ENCODE measurements around the gene GRK1. TPM values are rescaled to one million over a fixed set of nuclear protein-coding genes. Genes with fewer than 3 reads are reported as not detected.
"Not testable (repeated sequence)": the region's sequence is repeated elsewhere in the genome, so short reads cannot be mapped to it uniquely, and the experiment has no call there.

Gene GRK1
- total RNA-seq, 1 experiment from 2014 or later, result not detected

- no peak for DNase-seq (ENCODE audit: extremely low read depth, low read depth)
These were observed 84.5 kb downstream of the GRK1 start for GRCh38 chr13:113751491-113751890.

DNA sequence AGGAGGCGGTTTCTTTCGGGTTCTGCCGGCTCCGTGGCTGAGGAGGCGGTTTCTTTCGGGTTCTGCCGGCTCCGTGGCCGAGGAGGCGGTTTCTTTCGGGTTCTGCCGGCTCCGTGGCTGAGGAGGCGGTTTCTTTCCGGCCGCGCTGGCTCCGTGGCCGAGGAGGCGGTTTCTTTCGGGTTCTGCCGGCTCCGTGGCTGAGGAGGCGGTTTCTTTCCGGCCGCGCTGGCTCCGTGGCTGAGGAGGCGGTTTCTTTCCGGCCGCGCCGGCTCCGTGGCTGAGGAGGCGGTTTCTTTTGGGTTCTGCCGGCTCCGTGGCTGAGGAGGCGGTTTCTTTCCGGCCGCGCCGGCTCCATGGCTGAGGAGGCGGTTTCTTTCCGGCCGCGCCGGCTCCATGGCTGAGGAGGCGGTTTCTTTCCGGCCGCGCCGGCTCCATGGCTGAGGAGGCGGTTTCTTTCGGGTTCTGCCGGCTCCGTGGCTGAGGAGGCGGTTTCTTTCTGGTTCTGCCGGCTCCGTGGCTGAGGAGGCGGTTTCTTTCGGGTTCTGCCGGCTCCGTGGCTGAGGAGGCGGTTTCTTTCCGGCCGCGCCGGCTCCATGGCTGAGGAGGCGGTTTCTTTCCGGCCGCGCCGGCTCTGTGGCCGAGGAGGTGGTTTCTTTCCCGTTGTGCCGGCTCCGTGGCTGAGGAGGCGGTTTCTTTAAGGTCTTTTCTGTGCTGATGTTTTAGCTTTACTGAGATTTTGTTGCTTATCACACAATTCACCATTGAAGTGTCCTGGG lies 85.4 kb downstream of the GRK1 start:
- not testable (repeated sequence) for DNase-seq (ENCODE audit: extremely low read depth, low read depth)

DNA sequence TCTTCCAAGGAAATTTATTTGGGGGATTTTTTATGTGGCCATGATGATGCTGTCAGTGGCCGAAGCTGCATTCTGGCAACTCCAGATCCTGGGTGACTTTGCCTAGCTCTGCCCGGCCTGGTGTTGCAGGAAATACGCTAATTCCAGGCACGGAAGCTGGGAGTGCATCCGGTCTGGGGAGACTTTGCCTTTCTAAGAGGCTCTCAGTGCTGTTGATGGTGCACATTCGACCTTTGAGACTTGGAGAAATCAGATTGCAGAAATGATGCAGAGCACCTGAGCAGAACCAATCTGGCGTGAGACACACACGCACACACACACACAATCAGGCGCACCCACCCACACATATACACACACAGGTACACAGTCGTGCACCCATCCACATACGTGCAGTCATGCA lies 86.2 kb downstream of the GRK1 start:
- no peak for DNase-seq (ENCODE audit: extremely low read depth, low read depth)

- DNase-seq (ENCODE audit: extremely low read depth, low read depth), result no peak
These were observed 87.2 kb downstream of the GRK1 start for GRCh38 chr13:113754242-113754641.

- DNase-seq (ENCODE audit: extremely low read depth, low read depth), result no peak
These were observed 87.7 kb downstream of the GRK1 start for GRCh38 chr13:113754691-113755090.

- DNase-seq (ENCODE audit: extremely low read depth, low read depth), result peak; percentile 9
These were observed 89.5 kb downstream of the GRK1 start for GRCh38 chr13:113756441-113757097.

DNA sequence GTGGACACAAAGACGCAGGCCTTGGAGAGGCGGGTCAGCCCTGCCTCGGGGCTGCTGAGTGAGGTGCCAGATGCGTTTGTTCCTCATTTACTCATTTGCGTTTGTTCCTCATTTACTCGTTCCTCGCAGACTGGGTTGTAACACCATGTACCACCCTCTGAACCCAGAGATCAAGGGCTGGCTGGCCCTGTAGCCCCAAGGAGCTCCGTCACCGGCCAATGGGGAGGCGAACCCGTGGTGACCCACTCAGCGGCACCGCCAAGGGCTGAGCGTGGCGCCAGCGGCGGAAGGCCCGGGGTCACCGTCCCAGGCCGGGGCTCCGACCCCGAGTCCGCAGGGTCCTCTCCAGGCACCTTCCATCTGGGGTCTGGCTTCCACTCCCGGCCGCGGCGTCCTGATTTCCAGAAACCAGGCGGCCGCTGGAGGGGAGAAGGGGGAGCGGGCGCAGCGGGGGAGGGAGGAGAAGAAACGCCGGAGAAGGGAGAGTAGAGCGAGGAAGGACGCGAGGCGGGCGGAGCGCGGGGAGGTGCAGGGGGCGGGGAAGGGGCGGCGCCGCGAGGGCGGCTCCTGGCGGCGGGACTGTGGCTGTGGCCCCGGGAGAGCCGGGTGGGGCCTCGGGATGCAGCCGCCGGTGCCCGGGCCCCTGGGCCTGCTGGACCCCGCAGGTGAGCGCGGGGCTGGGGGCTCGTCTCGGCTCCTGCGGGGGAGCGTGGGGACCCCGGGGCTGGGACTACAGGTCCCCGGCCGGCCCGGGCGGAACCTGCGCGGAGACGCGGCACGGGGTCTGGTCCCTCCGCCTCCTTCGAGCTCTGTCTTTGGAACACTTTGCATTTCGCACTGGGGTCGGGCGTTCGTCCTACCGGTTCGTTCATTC lies 91.9 kb downstream of the GRK1 start, which contains the start of gene TMEM255B:
TMEM255B (plus strand) TSS at position 576 of the 874 bp plus-strand sequence; CDS start at position 620, 44 bp downstream.
- peak; percentile 51 for DNase-seq (ENCODE audit: extremely low read depth, low read depth)

GRCh38 chr13:113759525-113760137 lies 92.6 kb downstream of the GRK1 start:
- DNase-seq (ENCODE audit: extremely low read depth, low read depth), result no peak

- DNase-seq (ENCODE audit: extremely low read depth, low read depth), result no peak
These were observed 94.1 kb downstream of the GRK1 start for GRCh38 chr13:113761136-113761535.

DNA sequence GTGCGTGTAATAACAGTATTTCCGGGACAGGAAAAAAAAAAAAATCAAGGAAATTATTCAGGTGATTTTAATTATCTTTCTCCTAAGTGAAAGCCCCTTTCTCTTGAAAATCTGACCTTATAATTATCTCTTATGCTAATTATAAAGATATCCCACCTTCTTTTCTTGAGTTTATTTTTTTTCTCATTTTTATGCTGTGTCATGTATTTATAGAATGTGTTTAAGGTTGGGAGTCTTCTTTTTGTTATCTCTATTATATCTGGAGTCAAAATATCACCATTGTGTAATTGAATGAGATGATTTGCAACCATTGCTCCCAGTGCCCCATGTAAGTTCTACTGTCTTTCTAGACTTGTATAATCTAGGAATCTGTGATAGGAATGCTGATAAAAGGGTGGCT lies 95.1 kb downstream of the GRK1 start:
- no peak for DNase-seq (ENCODE audit: extremely low read depth, low read depth)

DNA sequence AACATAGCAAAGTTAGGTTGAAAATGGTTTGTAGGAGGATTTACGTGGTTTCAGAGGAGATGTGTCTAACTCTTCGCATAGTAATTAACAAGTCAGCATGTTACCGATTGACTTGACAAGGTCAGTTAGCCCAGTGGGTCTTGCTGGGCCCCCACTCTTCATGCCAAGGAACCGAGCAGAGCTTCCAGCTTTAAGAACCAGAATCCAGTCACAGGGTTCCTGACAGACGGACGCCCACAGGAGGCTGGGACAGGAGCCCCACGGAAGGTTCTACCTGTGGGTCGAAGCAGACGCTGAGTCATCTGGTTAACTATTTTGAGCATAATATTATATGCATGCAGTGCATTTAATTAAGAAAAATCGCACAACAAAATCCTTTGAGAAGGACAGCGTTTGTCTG lies 95.5 kb downstream of the GRK1 start:
- DNase-seq (ENCODE audit: extremely low read depth, low read depth), result no peak

DNA sequence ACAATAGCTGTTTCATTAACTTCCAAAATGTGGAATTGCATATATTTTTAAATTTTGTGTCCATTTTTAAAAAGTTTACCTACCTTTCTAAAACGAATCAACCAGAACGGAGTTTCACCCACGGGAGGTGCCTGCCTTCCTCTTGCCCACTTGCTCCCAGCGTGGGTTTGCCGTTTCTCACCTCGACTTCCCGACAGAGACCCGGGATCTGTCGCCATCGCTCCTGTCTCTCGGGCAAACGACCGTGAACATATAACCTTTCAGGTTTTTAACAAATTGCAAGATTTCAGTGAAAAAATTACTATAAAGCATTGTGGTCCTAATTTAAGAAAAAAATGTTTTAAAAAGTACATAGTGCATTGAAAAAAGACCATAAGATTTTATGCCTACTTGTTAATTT lies 96.2 kb downstream of the GRK1 start:
- no peak for DNase-seq (ENCODE audit: extremely low read depth, low read depth)

DNA sequence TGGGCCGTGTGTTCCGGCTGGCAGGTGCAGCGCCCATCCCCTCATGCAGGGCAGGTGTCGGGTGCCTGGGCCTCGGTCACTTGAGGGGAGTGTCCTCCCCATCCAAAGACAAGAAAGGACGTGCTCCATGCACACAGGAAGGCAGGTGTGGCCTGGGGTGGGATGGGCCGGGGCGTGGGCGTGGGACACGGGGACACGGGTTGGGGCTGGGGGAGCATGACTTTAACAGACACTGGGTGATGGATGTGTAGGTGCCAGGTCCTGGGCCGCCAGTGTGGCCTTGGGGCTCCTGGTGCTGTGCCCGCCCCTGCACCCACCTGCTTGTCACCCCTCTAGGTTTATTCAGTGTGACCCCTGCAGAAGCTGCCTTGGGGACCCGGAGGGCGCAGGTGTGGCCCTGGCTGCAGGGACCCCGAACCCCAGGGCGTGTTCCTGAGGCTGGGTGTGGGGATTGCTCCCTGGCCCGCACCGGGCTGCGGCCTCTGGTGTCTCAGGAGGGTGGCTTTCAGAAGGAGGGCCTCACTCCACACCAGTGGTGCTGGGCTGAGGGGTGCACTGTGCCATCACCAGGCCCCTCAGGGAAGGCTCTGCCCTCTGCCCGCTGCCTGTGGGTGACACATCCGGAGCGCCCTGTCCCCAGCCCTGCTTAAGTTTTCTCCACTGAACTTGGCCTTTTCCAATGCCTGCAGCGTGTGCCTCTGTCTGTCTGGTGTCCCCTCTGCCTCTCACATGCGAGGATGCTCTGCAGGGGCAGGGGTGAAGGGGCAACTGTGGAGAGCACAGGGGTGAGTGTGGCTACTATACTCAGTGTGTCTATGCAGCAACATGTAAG lies 97.2 kb downstream of the GRK1 start:
- no peak for DNase-seq (ENCODE audit: extremely low read depth, low read depth)

DNA sequence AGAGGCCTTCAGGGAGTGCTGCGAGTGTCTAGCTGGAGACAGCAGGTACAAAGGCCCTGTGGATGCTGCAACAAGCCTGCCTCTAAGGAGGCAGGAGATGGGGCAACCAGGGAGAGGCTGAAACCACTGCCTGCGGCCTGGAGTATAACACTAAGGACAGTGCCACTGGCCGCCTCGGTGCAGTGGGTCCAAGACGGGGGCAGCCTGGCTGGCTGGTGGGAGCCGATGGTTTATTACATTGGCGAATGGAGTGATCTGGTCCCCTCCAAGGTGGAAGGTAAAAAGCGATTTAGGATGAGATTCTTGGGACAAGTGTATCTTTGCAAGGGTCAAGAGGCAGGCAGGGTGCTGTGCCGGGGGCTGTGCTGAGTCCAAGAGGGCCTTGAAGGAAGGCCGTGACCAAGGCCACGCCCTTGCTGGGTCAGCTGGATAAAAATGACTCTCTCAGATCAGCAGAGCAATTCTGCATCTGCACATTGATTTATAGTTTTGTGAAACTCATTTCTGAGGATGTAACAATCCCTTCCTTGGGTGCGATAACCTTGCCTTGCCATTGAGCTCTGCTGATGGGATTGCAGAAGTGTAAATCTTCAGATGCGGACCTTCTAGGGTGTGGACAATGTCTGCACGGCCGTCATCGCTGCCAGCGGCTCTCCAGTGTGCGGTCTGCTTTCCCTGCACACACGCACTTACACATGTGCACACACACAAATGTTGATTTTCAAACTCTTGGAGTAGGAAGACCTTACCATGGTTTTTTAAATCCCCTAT lies 98.0 kb downstream of the GRK1 start:
- DNase-seq (ENCODE audit: extremely low read depth, low read depth), result no peak

- DNase-seq (ENCODE audit: extremely low read depth, low read depth), result no peak
These were observed 98.5 kb downstream of the GRK1 start for GRCh38 chr13:113765564-113765910.

DNA sequence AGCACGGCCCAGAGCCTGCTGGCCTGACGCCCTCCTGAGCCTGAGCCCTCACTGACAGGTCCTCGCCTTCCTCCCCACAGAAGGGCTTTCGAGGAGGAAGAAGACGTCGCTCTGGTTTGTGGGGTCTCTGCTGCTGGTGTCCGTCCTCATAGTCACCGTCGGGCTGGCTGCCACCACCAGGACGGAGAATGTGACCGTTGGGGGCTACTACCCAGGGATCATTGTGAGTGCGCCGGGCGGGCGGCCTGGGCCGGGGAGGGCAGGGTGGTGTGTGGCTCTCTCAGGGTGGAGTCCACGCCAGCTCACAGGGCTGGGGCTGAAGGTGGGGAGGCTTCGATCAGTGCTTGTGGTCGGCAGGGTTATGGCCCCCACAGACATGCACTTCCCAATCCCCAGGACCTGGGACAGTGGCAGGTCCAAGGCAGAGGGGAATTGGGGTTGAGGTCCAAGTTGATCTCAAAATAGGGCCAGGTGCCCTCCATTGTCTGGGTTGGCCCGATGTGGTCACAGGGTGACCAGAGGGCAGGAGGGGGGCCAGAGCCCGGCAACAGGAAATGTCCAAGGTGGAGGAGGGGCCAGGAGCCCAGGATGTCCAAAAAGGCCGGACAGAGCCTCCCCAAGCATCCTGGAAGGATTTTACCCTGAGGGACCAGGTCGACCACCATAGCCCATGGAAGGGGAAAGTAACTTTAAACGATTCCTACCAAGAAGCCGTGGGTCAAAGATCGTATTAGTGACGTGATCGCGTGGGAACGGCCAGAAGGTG lies 99.2 kb downstream of the GRK1 start:
- DNase-seq (ENCODE audit: extremely low read depth, low read depth), result no peak

- no peak for DNase-seq (ENCODE audit: extremely low read depth, low read depth)
These were observed 100.3 kb downstream of the GRK1 start for GRCh38 chr13:113767366-113767765.
